Lower leg skin (tissue), 4 donors: Measurements from ENCODE around the gene NCBP1. TPM values are rescaled to one million over a fixed set of nuclear protein-coding genes. Genes with fewer than 3 reads are reported as not detected.

Experiments
- DNase-seq, 2 donors: peaks; one replicate each; pipeline ENCODE4 v3.0.0-alpha.2; 2019; ENCODE audit warnings: low spot score in 2 of 2
- H3K4me3 ChIP-seq: fragments of 200-600 bp; sonication (generic); 2 replicates; pipeline ENCODE4 v1.5.1; 2017; ENCODE audit warnings: mild to moderate bottlenecking, low read depth; ENCODE audit not compliant: poor library complexity, severe bottlenecking
- POLR2A ChIP-seq, 2 donors: fragments of 450-650 bp; IDR thresholded peaks; one replicate each; pipeline ENCODE4 v1.6.1; 2016 to 2017; ENCODE audit warnings: antibody characterized with exemption in 2 of 2, mild to moderate bottlenecking in 1 of 2, moderate library complexity in 1 of 2
- WGBS, 2 donors: methylation state at CpG; one replicate each; pipeline ENCODE4 v1.1.5; 2018; 5-methylcytosine and 5-hydroxymethylcytosine counted together
- intact Hi-C: fragments of 100-400 bp; cut with DNase I; formaldehyde crosslinking; loops from one replicate; pipeline ENCODE4 v1.15.0; 2023; ENCODE audit warnings: low total_unique reads
- total RNA-seq, 4 donors: library from RNA; depleted of rRNA; stranded (reverse); fragments of >200 nt; gene quantifications; one replicate each; pipeline ENCODE4 v1.1.0, GENCODE V29; 2016

NCBP1 gene
- total RNA-seq, 4 donors from 2014 or later: 9.7 to 17.2 (median 11.5) TPM

- H3K4me3 ChIP-seq: no peak overlapping the region
- no peak for TF ChIP-seq POLR2A (IDR thresholded peaks at IDR 0.05)
- intact Hi-C loops: no loop called here
- peak in 1 of 2 donors; percentile 29 for DNase-seq
- WGBS, 2 donors: 44 to 61% methylated on average over 2 of the region's 2 CpGs
Measured at GRCh38 chr9:97722331-97722730, 88.7 kb downstream of the NCBP1 start.

Other genes starting within 250 kb of the NCBP1 start
- gene TDRD7, start 221.7 kb upstream of the NCBP1 start, total RNA-seq: 1 to 10 TPM; 3.6 to 8.2 (median 6.4) TPM
- 1 to 10 TPM; 1.8 to 4.9 (median 2.9) TPM for gene TMOD1, start 132.2 kb upstream of the NCBP1 start, total RNA-seq
- gene TSTD2, start 453 bp upstream of the NCBP1 start, total RNA-seq: 10 to 100 TPM; 10.1 to 15.4 (median 13.2) TPM
- gene XPA, start 63.5 kb downstream of the NCBP1 start, total RNA-seq: 10 to 100 TPM in 3 of 4 donors, 1 to 10 TPM in 1; 9.7 to 16.5 (median 14.1) TPM
- 1 to 10 TPM in 3 of 4 donors, under 1 TPM in 1; 0.27 to 2.9 (median 1.6) TPM for gene FOXE1, start 219.4 kb downstream of the NCBP1 start, total RNA-seq